Lung (tissue), 12 donors: ENCODE results near the gene ATP4A. TPM values are rescaled to one million over a fixed set of nuclear protein-coding genes. Genes with fewer than 3 reads are reported as not detected.

Experiments
- ATAC-seq: fragments of 200-7000 bp; cut with Tn5 transposase; one replicate; pipeline ENCODE4 v1.9.1; 2020; ENCODE audit warnings: moderate number of reproducible peaks; ENCODE audit not compliant: insufficient read depth, low FRiP score
- DNase-seq, 3 donors: peaks; one replicate each; pipeline ENCODE4 v3.0.0-alpha.2; 2013 to 2017
- H3K27ac ChIP-seq, 2 donors: one replicate each; pipeline ENCODE4 v1.5.1; 2013; ENCODE audit warnings: mild to moderate bottlenecking in 2 of 2, moderate library complexity in 2 of 2, control low read depth in 1 of 2, inconsistent platforms in 1 of 2, low read depth in 1 of 2, low read length in 1 of 2
- H3K27me3 ChIP-seq, 3 donors: one replicate each; pipeline ENCODE4 v1.5.1; 2013; ENCODE audit warnings: low read length in 2 of 3; ENCODE audit not compliant: control insufficient read depth in 3 of 3, insufficient read depth in 3 of 3
- H3K36me3 ChIP-seq, 4 donors: one replicate each; pipeline ENCODE4 v1.5.1; 2013; ENCODE audit warnings: low read length in 4 of 4, mild to moderate bottlenecking in 1 of 4, moderate library complexity in 1 of 4; ENCODE audit not compliant: control insufficient read depth in 4 of 4, insufficient read depth in 4 of 4
- H3K4me1 ChIP-seq, 5 donors: one replicate each; pipeline ENCODE4 v1.5.1; 2013; ENCODE audit warnings: low read length in 5 of 5, mild to moderate bottlenecking in 2 of 5, moderate library complexity in 1 of 5; ENCODE audit not compliant: control insufficient read depth in 5 of 5, insufficient read depth in 5 of 5
- H3K4me3 ChIP-seq: one replicate; pipeline ENCODE4 v1.5.1; 2013; ENCODE audit warnings: mild to moderate bottlenecking, control low read depth, moderate library complexity
- H3K9ac ChIP-seq, 2 donors: one replicate each; pipeline ENCODE4 v1.5.1; 2013; ENCODE audit warnings: low read length in 2 of 2, control low read depth in 1 of 2; ENCODE audit not compliant: insufficient read depth in 1 of 2
- H3K9me3 ChIP-seq, 4 donors: one replicate each; pipeline ENCODE4 v1.5.1; 2013; ENCODE audit warnings: low read length in 3 of 4, mild to moderate bottlenecking in 1 of 4, moderate library complexity in 1 of 4; ENCODE audit not compliant: control insufficient read depth in 4 of 4, insufficient read depth in 3 of 4
- CTCF ChIP-seq: IDR thresholded peaks from 2 replicates; pipeline ENCODE4 v1.5.1; 2012; ENCODE audit warnings: mild to moderate bottlenecking; ENCODE audit errors: control extremely low read depth, extremely low read depth
- WGBS, 2 donors: extraction: QIAGEN DNeasy Blood & Tissue Kit; methylation state at CpG; one replicate each; pipeline ENCODE4 v1.1.7; 2013; 5-methylcytosine and 5-hydroxymethylcytosine counted together
- polyA plus RNA-seq, 2 donors: library from polyadenylated mRNA; stranded (reverse); fragments of 200-250 nt; gene quantifications; one replicate each; pipeline ENCODE4 v1.2.1, GENCODE V29; 2013
- total RNA-seq, 2 donors: library from RNA; depleted of rRNA in 1 of 2; stranded (reverse); fragments of >200 nt in 1 of 2; gene quantifications; one replicate each; pipeline ENCODE4 v1.2.1, GENCODE V29; 2014 to 2021
- donor health status: control.
- donor health status: control.
- donor health status: Bipolar disorder and iron deficiency.
- donor health status: healthy.
- donor health status: DM: yes; HTN: yes; CAD: no.

ATP4A gene
- total and polyA plus RNA-seq, 4 donors, result 0.01 TPM; not detected in 3

DNA sequence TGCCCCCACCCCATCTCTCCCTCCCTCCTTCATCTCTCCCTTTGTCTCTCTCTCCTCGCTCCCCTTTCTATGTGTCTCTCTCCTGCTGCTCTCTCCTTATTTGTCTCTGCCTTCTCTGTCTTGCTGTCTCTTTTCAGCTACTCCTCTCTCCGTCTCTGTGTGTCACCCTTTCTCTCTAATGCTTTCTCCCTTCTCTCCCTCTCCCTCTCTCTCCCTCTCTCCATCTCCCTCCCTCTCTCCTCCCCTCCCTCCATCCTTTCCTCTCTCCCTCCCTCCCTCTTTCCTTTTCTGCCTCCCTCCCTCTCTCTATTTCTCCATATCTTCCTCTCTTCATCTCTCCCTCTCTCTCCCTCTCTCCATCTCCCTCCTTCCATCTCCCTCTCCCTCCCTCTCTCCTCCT, 682 bp downstream of the ATP4A start:
- TF ChIP-seq CTCF, result no peak
- H3K9me3 ChIP-seq, result no peaks in the 10 kb centered on the region
- H3K4me1 ChIP-seq, result peaks cover 0 to 7% (median 0%) of the 10 kb centered on the region in 5 donors
- DNase-seq (no peak), ATAC-seq (no peak)
- H3K27me3 ChIP-seq, result peaks cover 6 to 25% (median 11%) of the 10 kb centered on the region in 3 donors
- no peak overlapping the region for H3K27ac ChIP-seq
- no peak overlapping the region for H3K4me3 ChIP-seq
- H3K36me3 ChIP-seq, result no peaks in the 10 kb centered on the region
- WGBS, 2 donors, result 57 to 65% methylated on average over 2 of the region's 2 CpGs
- no peak overlapping the region for H3K9ac ChIP-seq

DNA sequence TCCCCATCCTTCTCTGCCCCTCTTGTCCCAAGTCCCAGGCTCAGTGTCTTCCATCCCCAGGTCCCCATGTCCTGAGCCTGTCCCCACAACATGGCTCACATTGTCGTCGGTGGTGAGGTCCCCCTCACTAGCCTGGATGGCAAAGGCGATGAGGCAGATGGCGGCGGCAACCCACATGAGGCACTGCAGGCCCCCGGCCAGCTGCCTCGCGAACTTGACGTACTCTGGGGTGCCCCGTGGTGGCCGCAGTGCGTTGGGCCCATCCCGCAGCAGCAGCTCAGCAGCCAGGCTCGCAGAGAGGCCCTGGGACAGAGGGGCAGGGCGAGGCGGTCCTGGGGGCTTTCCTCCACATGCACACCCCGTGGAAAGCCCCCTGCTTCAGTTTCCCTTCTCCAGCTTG, 1.1 kb downstream of the ATP4A start:
- Histone ChIP-seq H3K27me3 (peaks cover 8 to 27% (median 11%) of the 10 kb centered on the region in 3 donors), H3K4me3 (no peak overlapping the region), H3K36me3 (no peaks in the 10 kb centered on the region), H3K27ac (no peak overlapping the region), H3K9me3 (no peaks in the 10 kb centered on the region), H3K4me1 (peaks cover 0 to 9% (median 0%) of the 10 kb centered on the region in 5 donors), H3K9ac (no peak overlapping the region)
- DNase-seq (no peak), ATAC-seq (no peak)
- WGBS, 2 donors, result 56 to 63% methylated on average over 16 to 17 of the region's 17 CpGs
- TF ChIP-seq CTCF, result no peak

DNA sequence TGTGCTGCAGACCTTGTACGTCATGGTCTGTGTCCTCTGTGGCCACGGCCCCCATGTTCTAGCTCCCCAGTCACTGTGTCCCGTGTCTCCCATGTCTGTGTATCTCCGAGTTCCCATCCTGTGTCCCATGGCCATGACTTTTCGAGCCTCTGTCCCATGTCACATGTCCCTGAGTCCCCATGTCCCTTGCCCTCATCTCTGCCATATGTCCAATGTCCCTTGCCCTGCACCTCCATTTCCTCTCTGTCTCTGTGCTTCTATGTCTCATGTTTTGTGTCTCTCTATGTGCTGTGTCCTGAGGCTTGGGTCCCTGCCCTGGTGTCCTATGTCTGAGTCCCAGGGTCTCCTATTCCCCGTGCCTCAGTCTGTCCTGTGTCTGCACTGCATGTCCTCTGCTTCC, 2.0 kb downstream of the ATP4A start:
- Histone ChIP-seq H3K4me1 (peaks cover 0 to 10% (median 0%) of the 10 kb centered on the region in 5 donors), H3K27ac (no peak overlapping the region), H3K27me3 (peaks cover 11 to 28% (median 12%) of the 10 kb centered on the region in 3 donors), H3K36me3 (no peaks in the 10 kb centered on the region), H3K9ac (no peak overlapping the region), H3K4me3 (no peak overlapping the region), H3K9me3 (no peaks in the 10 kb centered on the region)
- DNase-seq (no peak), ATAC-seq (no peak)
- WGBS, 2 donors, result 77 to 88% methylated on average over 6 of the region's 6 CpGs
- TF ChIP-seq CTCF, result no peak

DNA sequence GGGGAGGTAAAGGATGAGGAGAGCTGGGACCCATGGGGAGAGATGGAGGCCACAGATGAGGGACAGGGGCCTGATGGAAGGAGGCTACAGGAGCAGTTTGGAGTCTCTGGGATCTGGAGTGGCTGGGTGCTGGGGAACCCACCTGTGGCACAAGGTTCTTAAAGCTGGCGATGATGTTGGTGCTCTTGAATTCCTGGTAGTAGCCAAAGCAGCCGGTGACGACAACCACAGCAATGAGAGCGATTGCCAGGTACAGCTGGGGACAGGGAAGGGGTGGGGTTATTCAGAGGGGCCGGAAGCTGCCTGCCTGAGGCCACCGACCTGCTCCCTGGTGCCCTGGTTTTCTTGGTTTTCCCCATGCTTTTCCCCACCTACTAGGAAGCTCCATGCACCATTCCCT, 2.8 kb downstream of the ATP4A start:
- no peak for DNase-seq
- Histone ChIP-seq H3K9ac (no peak overlapping the region), H3K9me3 (no peaks in the 10 kb centered on the region), H3K36me3 (no peaks in the 10 kb centered on the region), H3K4me3 (no peak overlapping the region), H3K4me1 (peaks cover 0 to 10% (median 0%) of the 10 kb centered on the region in 5 donors), H3K27me3 (peaks cover 11 to 32% (median 12%) of the 10 kb centered on the region in 3 donors), H3K27ac (no peak overlapping the region)
- no peak for ATAC-seq
- TF ChIP-seq CTCF, result no peak
- WGBS, 2 donors, result 54 to 64% methylated on average over 6 of the region's 6 CpGs
